Esophagus muscularis mucosa (tissue), 4 donors: Measurements from ENCODE around the gene CHRNA3. TPM values are rescaled to one million over a fixed set of nuclear protein-coding genes. Genes with fewer than 3 reads are reported as not detected.

Experiments
- DNase-seq: peaks from one replicate; pipeline ENCODE4 v3.0.0-alpha.2; 2017; ENCODE audit errors: extremely low spot score
- H3K27ac ChIP-seq, 4 donors: fragments of 200-600 bp; sonication (generic); replicated peaks in 1 of 4; 1 replicate in 3 of 4; 2 replicates in 1 of 4; pipeline ENCODE4 v1.5.1; 2016 to 2019; ENCODE audit warnings: mild to moderate bottlenecking in 1 of 4
- H3K27me3 ChIP-seq, 4 donors: fragments of 200-600 bp; sonication (generic); one replicate each; pipeline versions ENCODE4 v1.5.1 to v1.6.0; 2016 to 2019
- H3K36me3 ChIP-seq, 4 donors: fragments of 200-600 bp; sonication (generic); one replicate each; pipeline ENCODE4 v1.5.1; 2016 to 2019
- H3K4me1 ChIP-seq, 4 donors: fragments of 200-600 bp; sonication (generic); one replicate each; pipeline ENCODE4 v1.5.1; 2016 to 2019
- H3K4me3 ChIP-seq, 4 donors: fragments of 200-600 bp; sonication (generic); 1 replicate in 2 of 4; 2 replicates in 2 of 4; pipeline ENCODE4 v1.5.1; 2016 to 2019; ENCODE audit warnings: mild to moderate bottlenecking in 4 of 4, moderate library complexity in 1 of 4
- H3K9me3 ChIP-seq, 4 donors: fragments of 200-600 bp; sonication (generic); 1 replicate in 3 of 4; 2 replicates in 1 of 4; pipeline ENCODE4 v1.5.1; 2016 to 2019
- CTCF ChIP-seq, 3 experiments: fragments of 200-600 bp in 2 of 3; fragments of 450-650 bp in 1 of 3; sonication (generic) in 2 of 3; IDR thresholded peaks; one replicate each; pipeline ENCODE4 v1.5.1; 2017 to 2019; ENCODE audit warnings: antibody characterized with exemption in 3 of 3, mild to moderate bottlenecking in 2 of 3, moderate library complexity in 1 of 3
- EP300 ChIP-seq: sonication (generic); formaldehyde crosslinking; IDR thresholded peaks from one replicate; pipeline ENCODE4 v1.6.1; 2017; ENCODE audit warnings: antibody characterized with exemption
- POLR2A ChIP-seq: fragments of 450-650 bp; IDR thresholded peaks from one replicate; pipeline ENCODE4 v1.6.1; 2017; ENCODE audit warnings: antibody characterized with exemption, moderate library complexity, mild to moderate bottlenecking, low read depth
- POLR2AphosphoS5 ChIP-seq, 2 donors: sonication (generic); formaldehyde crosslinking; IDR thresholded peaks; one replicate each; pipeline ENCODE4 v1.6.1; 2017; ENCODE audit warnings: antibody characterized with exemption in 2 of 2
- WGBS: methylation state at CpG from one replicate; pipeline ENCODE4 v1.1.5; 2018; 5-methylcytosine and 5-hydroxymethylcytosine counted together
- intact Hi-C: fragments of 100-400 bp; cut with DNase I; formaldehyde crosslinking; loops from one replicate; pipeline ENCODE4 v1.15.1; 2023
- total RNA-seq, 4 donors: library from RNA; depleted of rRNA; stranded (reverse); fragments of >200 nt; gene quantifications; one replicate each; pipeline versions ENCODE4 v1.1.0 to v1.2.1, GENCODE V29; 2016

Gene CHRNA3
- total RNA-seq, 4 donors from 2014 or later, result 1.9 to 3.5 (median 3.1) TPM

GRCh38 chr15:78638658-78639314, 18.0 kb upstream of the CHRNA3 start:
- DNase-seq, result no peak
- 21% methylated on average over 2 of the region's 4 CpGs for WGBS
- TF ChIP-seq CTCF (IDR thresholded peaks at IDR 0.05), result peak; percentile 37 to 52 (median 43)
- no peak for TF ChIP-seq POLR2A
- no peak overlapping the region for H3K4me3 ChIP-seq
- H3K27me3 ChIP-seq, result peaks cover 0 to 23% (median 7%) of the 10 kb centered on the region in 4 donors
- intact Hi-C loops, result no loop called here
- H3K9me3 ChIP-seq, result peaks cover 0 to 3% (median 0%) of the 10 kb centered on the region in 4 donors
- H3K36me3 ChIP-seq, result no peaks in the 10 kb centered on the region
- no peak overlapping the region for H3K27ac ChIP-seq
- H3K4me1 ChIP-seq, result peaks cover 9 to 16% (median 14%) of the 10 kb centered on the region in 4 donors

- H3K27ac ChIP-seq, result no peak overlapping the region
- no peaks in the 10 kb centered on the region for H3K36me3 ChIP-seq
- DNase-seq, result no peak
- TF ChIP-seq CTCF (IDR thresholded peaks at IDR 0.05) (no peak), EP300 (no peak), POLR2AphosphoS5 (IDR thresholded peaks at IDR 0.05) (no peak), POLR2A (no peak)
- H3K4me1 ChIP-seq, result peaks cover 9 to 16% (median 14%) of the 10 kb centered on the region in 4 donors
- H3K9me3 ChIP-seq, result peaks cover 0 to 11% (median 7%) of the 10 kb centered on the region in 4 donors
- H3K4me3 ChIP-seq, result no peak overlapping the region
- WGBS, result 80% methylated on average over 4 of the region's 4 CpGs
- intact Hi-C loops, result no loop called here
- peaks cover 0 to 23% (median 7%) of the 10 kb centered on the region in 4 donors for H3K27me3 ChIP-seq
Observed at GRCh38 chr15:78637776-78638435, 17.1 kb upstream of the CHRNA3 start.

GRCh38 chr15:78636378-78636859, 15.6 kb upstream of the CHRNA3 start:
- Histone ChIP-seq H3K27ac (no peak overlapping the region), H3K9me3 (peaks cover 0 to 15% (median 9%) of the 10 kb centered on the region in 4 donors), H3K36me3 (no peaks in the 10 kb centered on the region), H3K4me1 (peaks cover 8 to 13% (median 12%) of the 10 kb centered on the region in 4 donors), H3K27me3 (peaks cover 0 to 22% (median 7%) of the 10 kb centered on the region in 4 donors), H3K4me3 (no peak overlapping the region)
- TF ChIP-seq POLR2A, result no peak
- TF ChIP-seq CTCF (IDR thresholded peaks at IDR 0.05), result no peak
- no peak for TF ChIP-seq EP300
- TF ChIP-seq POLR2AphosphoS5 (IDR thresholded peaks at IDR 0.05), result no peak
- 83% methylated on average over 2 of the region's 2 CpGs for WGBS
- DNase-seq, result no peak
- intact Hi-C loops, result no loop called here

- Histone ChIP-seq H3K4me3 (no peak overlapping the region), H3K36me3 (no peaks in the 10 kb centered on the region), H3K9me3 (peaks cover 0 to 15% (median 9%) of the 10 kb centered on the region in 4 donors), H3K4me1 (peaks cover 0 to 3% (median under 1%) of the 10 kb centered on the region in 4 donors), H3K27ac (no peak overlapping the region), H3K27me3 (peaks cover 0 to 11% (median 2%) of the 10 kb centered on the region in 4 donors)
- TF ChIP-seq CTCF (IDR thresholded peaks at IDR 0.05) (no peak), EP300 (no peak), POLR2A (no peak), POLR2AphosphoS5 (IDR thresholded peaks at IDR 0.05) (no peak)
- no peak for DNase-seq
- intact Hi-C loops, result no loop called here
- WGBS, result 89% methylated on average over 10 of the region's 10 CpGs
Observed at GRCh38 chr15:78635346-78635745, 14.6 kb upstream of the CHRNA3 start.
